AG04450 (cell line): Measurements from ENCODE around the gene DAPP1. TPM values are rescaled to one million over a fixed set of nuclear protein-coding genes. Genes with fewer than 3 reads are reported as not detected.

ENCODE experiments used
- CTCF ChIA-PET: fragments of 300-600, 350-600 bp; formaldehyde crosslinking; extraction: SDS; loops from one replicate; lab custom pipeline; 2022; ENCODE audit warnings: antibody characterized with exemption, inconsistent platforms; lab: Charles Lee
- POLR2A ChIA-PET: fragments of 350-600 bp; formaldehyde crosslinking; extraction: SDS; loops from one replicate; lab custom pipeline; 2021; ENCODE audit warnings: antibody characterized with exemption, inconsistent platforms; lab: Yijun Ruan, JAX
- DNase-seq: peaks from one replicate; pipeline ENCODE4 v3.0.0-alpha.2; 2011; ENCODE audit warnings: low read depth, low spot score
- H3K27ac ChIP-seq: one replicate; pipeline ENCODE4 v1.5.1; 2012; ENCODE audit warnings: low read depth, low read length, control low read depth
- H3K27me3 ChIP-seq: one replicate; pipeline ENCODE4 v1.6.0; 2012; ENCODE audit warnings: low read length; ENCODE audit not compliant: control insufficient read depth, insufficient read depth
- H3K4me3 ChIP-seq: 2 replicates; pipeline ENCODE4 v1.5.1; 2011; ENCODE audit warnings: mild to moderate bottlenecking, low read depth, low read length, control low read depth
- H3K9me3 ChIP-seq: 2 replicates; pipeline ENCODE4 v1.5.1; 2012; ENCODE audit warnings: low read length; ENCODE audit not compliant: control insufficient read depth, insufficient read depth
- CTCF ChIP-seq: IDR thresholded peaks from 2 replicates; pipeline ENCODE4 v1.5.1; 2011; ENCODE audit warnings: low read depth, low read length, control low read depth, inconsistent platforms
- polyA plus RNA-seq: library from polyadenylated mRNA; depleted of rRNA; stranded (reverse); fragments of >200 nt; gene quantifications from 2 replicates; pipeline ENCODE4 v1.2.3, GENCODE V29; 2011

The DAPP1 gene
- polyA plus RNA-seq, 1 experiment: not detected

DNA sequence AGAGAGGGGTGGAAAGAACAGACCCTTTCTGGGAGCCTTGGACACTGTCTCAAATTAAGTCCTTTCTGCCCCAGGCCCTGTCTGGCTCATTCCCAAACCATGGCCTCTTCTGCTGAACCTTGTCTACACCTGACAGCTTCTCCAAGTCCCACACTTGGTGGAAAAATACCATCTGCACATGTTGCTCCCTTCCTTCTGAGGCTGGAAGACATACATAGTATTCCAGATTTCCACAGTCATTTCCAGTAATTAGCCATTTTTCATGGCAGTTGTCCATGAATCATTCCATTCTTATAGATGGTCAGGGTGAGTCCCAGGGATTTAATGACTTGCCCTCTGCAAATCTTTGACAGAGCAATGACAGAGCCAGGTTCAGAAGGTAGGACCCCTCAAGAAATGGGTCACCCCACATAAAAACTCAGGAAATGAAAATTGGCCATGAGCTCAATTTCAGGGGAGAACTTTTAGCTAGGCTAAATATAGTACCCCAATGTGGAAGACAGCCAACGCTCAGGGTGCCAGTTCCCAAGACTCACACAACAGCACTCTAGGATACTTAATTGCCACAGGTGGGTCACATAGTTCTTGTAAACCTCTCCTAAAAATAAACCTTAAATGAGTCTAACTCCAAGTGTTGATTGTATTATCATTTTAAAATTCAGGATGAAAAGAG is 16.2 kb upstream of the DAPP1 start:
- no peak for TF ChIP-seq CTCF
- no peaks in the 10 kb centered on the region for H3K27me3 ChIP-seq
- no peak for DNase-seq
- ChIA-PET POLR2A (no interaction called here), CTCF (interaction anchor here (0.6 kb wide), 1 partner anchor 76 kb away, joined by 3 read pairs; no protein-coding TSS in a partner anchor)
- no peak overlapping the region for H3K27ac ChIP-seq
- no peak overlapping the region for H3K4me3 ChIP-seq
- H3K9me3 ChIP-seq: no peaks in the 10 kb centered on the region; the same call in 1 of the 2 replicates

GRCh38 chr4:99801005-99801699 is 15.5 kb upstream of the DAPP1 start:
- H3K4me3 ChIP-seq: no peak overlapping the region
- ChIA-PET CTCF (interaction anchor here (0.6 kb wide), 1 partner anchor 77 kb away, joined by 3 read pairs; no protein-coding TSS in a partner anchor), POLR2A (no interaction called here)
- no peaks in the 10 kb centered on the region for H3K27me3 ChIP-seq
- no peak for TF ChIP-seq CTCF
- DNase-seq: no peak
- no peaks in the 10 kb centered on the region; the same call in 1 of the 2 replicates for H3K9me3 ChIP-seq
- no peak overlapping the region for H3K27ac ChIP-seq

GRCh38 chr4:99803566-99804101 is 13.0 kb upstream of the DAPP1 start:
- ChIA-PET POLR2A (no interaction called here), CTCF (interaction anchor here (0.6 kb wide), 2 partner anchors 74 to 809 kb away, joined by 3 to 12 read pairs; no protein-coding TSS in a partner anchor)
- Histone ChIP-seq H3K9me3 (no peaks in the 10 kb centered on the region), H3K27me3 (no peaks in the 10 kb centered on the region), H3K4me3 (no peak overlapping the region), H3K27ac (no peak overlapping the region)
- no peak for DNase-seq
- no peak for TF ChIP-seq CTCF

GRCh38 chr4:99806545-99806944 is 10.1 kb upstream of the DAPP1 start:
- Histone ChIP-seq H3K27ac (no peak overlapping the region), H3K9me3 (no peaks in the 10 kb centered on the region), H3K27me3 (no peaks in the 10 kb centered on the region), H3K4me3 (no peak overlapping the region)
- TF ChIP-seq CTCF: no peak
- no peak for DNase-seq
- ChIA-PET POLR2A (no interaction called here), CTCF (no interaction called here)
